HG02884 (cell line): ENCODE measurements around the gene RNH1.

Experiments
- ATAC-seq: cut with Tn5 transposase; IDR thresholded peaks from one replicate; pipeline ENCODE4 v1.9.1; 2021; ENCODE audit warnings: mild to moderate bottlenecking, moderate library complexity; ENCODE audit not compliant: unreplicated experiment

RNH1 gene

GRCh38 chr11:460331-461199 is 46.5 kb downstream of the RNH1 start:
- ATAC-seq: no peak

- ATAC-seq: no peak
These were observed 47.4 kb downstream of the RNH1 start for GRCh38 chr11:459511-460220.

GRCh38 chr11:457111-457760 is 49.8 kb downstream of the RNH1 start:
- no peak for ATAC-seq

- ATAC-seq: no peak
These were observed 50.5 kb downstream of the RNH1 start for GRCh38 chr11:456533-456932.

GRCh38 chr11:455566-456147 is 51.4 kb downstream of the RNH1 start:
- ATAC-seq: no peak

- ATAC-seq: no peak
These were observed 52.1 kb downstream of the RNH1 start for GRCh38 chr11:454801-455565.

- ATAC-seq: no peak
These were observed 53.0 kb downstream of the RNH1 start for GRCh38 chr11:454043-454442.

GRCh38 chr11:453564-453963 is 53.5 kb downstream of the RNH1 start:
- ATAC-seq: no peak

- ATAC-seq: no peak
These were observed 54.0 kb downstream of the RNH1 start for GRCh38 chr11:452916-453527.

- no peak for ATAC-seq
These were observed 54.8 kb downstream of the RNH1 start for GRCh38 chr11:452203-452744.

- no peak for ATAC-seq
These were observed 55.3 kb downstream of the RNH1 start for GRCh38 chr11:451738-452137.

- no peak for ATAC-seq
These were observed 56.1 kb downstream of the RNH1 start for GRCh38 chr11:450809-451451.

- peak; percentile 68 for ATAC-seq
These were observed 56.9 kb downstream of the RNH1 start, which contains the start of gene PTDSS2 for GRCh38 chr11:449889-450808. TSS of gene PTDSS2 (plus strand) at chr11:450279. CDS start at chr11:450456, 177 bp downstream.

GRCh38 chr11:447923-448731 is 58.9 kb downstream of the RNH1 start:
- ATAC-seq: peak; percentile 42

- no peak for ATAC-seq
These were observed 60.2 kb downstream of the RNH1 start for GRCh38 chr11:446891-447290.

GRCh38 chr11:445765-446588 is 61.1 kb downstream of the RNH1 start:
- ATAC-seq: no peak
